ENCODE measurements around the gene TRIM49D2.
"Not testable (repeated sequence)": the region's sequence is repeated elsewhere in the genome, so short reads cannot be mapped to it uniquely, and the experiment has no call there.

The TRIM49D2 gene

GRCh38 chr11:89923764-89924163 is at the start of gene TRIM49D2:
TRIM49D2 (plus strand) TSS chr11:89924064; CDS start chr11:89926762, 2,698 bp downstream.
- not testable (repeated sequence) for DNase-seq

- not testable (repeated sequence) for DNase-seq
Observed at GRCh38 chr11:89877511-89877910, 46.4 kb upstream of the TRIM49D2 start.

GRCh38 chr11:89893245-89893644 is 30.6 kb upstream of the TRIM49D2 start:
- DNase-seq = not testable (repeated sequence)

DNA sequence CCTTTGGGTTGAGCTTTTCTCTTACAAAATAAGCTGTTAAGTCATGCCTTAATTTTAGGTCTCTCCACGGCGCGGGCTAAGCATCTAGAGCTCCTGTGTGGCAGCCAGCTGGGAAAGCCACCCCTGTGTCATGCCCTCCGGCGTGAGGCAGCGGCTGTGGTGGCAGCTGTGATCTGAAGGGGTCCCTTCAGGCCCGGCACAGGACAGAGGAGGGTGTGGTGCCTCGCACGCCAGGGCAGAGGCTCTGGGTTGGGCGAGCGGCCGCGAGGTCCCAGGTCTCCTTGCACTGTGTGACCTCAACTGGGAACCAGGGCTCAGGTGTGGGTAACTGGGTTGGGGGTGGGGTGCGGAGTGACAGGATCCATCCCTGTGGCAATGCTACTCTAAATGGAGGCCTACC is 23.1 kb upstream of the TRIM49D2 start:
- not testable (repeated sequence) for DNase-seq

DNA sequence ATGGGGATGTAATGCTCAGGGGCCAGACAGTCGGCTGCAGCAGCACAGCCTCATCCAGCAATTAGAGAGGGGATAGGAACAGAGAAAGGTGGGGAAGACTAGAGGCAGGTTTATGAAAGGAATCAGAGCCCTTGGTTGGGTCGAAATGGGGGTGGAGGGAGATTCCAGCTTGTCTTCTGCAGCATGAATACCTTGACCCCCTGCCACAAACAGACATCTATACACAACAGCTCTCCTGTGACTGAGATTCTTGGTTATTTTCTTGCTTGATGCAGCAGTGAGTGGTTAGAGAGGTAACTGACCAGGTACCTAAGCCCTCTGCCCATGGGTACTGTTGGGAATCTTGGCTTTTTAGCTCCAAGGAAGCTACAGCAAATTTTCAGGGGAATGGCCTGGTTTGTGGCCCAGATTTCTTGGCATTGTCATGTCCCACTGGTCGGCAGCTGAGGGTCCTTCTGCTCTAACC is 1.6 kb upstream of the TRIM49D2 start, which contains the start of gene TRIM49D1:
Gene TRIM49D1 (minus strand): TSS at position 51 of the 466 bp plus-strand sequence. CDS start 4,535 bp downstream, outside the sequence.
- DNase-seq = no peak

- not testable (repeated sequence) for DNase-seq
Observed at GRCh38 chr11:89960833-89961232, 37.0 kb downstream of the TRIM49D2 start.

- DNase-seq = not testable (repeated sequence)
Observed at GRCh38 chr11:89965737-89966136, 41.9 kb downstream of the TRIM49D2 start, which contains the start of gene TRIM64. TRIM64 (plus strand) TSS chr11:89966037; CDS start chr11:89968504, 2,467 bp downstream.
